Epithelial cell of proximal tubule (primary cell): ENCODE measurements around the gene LRMDA. TPM values are rescaled to one million over a fixed set of nuclear protein-coding genes. Genes with fewer than 3 reads are reported as not detected.

Experiments used
- DNase-seq: peaks from one replicate; pipeline ENCODE4 v3.0.0-alpha.2; 2011; ENCODE audit warnings: low read depth
- H3K4me3 ChIP-seq: 2 replicates; pipeline ENCODE4 v1.5.1; 2011; ENCODE audit warnings: low read depth, mild to moderate bottlenecking, low read length
- total RNA-seq: library from RNA; depleted of rRNA; stranded (reverse); fragments of >200 nt; gene quantifications from 2 replicates; pipeline ENCODE4 v1.2.3, GENCODE V29; 2015
- TF ChIP-seq, protein P1 (sequence below): conservative IDR thresholded peaks from 2 replicates; pipeline ENCODE4 v1.5.1; 2012; ENCODE audit warnings: low read depth, mild to moderate bottlenecking, low read length

The LRMDA gene
- total RNA-seq, 1 donor from 2014 or later = 0.75 TPM

DNA sequence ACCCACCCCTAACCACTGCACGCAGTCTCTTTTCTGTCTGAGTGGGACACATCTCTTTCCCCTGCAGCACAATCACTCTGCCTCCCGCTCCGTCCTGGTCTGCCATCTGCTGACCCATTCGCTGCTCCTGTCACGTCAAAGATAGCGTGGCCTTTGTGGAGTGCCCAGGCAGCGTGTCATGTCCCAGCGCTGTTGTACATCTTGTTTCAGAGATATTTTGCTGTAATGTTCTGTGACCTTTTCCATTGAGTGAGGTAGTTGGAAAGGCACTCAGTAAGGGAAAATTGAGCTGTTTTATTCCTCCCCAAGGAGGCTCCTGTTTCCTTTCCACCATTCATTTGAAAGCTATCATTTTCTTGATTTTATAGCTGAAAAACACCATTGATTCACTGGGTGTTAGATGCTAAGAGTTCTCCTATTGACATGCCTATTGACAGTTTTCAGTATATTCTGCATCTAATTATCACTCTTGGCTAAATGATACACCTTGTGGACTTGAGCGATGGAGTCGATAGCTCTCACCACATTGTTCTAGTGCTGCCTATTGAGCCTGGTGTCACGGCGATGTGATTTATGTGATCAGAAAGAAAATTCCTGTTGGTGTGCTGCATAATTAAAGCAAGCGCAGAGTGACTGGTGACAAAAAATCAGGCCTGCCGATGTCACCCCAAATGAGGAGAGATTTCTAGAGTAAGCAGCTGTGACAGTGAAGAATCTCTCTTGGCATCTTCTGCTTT, 372.6 kb downstream of the LRMDA start:
- TF ChIP-seq, protein P1, sequence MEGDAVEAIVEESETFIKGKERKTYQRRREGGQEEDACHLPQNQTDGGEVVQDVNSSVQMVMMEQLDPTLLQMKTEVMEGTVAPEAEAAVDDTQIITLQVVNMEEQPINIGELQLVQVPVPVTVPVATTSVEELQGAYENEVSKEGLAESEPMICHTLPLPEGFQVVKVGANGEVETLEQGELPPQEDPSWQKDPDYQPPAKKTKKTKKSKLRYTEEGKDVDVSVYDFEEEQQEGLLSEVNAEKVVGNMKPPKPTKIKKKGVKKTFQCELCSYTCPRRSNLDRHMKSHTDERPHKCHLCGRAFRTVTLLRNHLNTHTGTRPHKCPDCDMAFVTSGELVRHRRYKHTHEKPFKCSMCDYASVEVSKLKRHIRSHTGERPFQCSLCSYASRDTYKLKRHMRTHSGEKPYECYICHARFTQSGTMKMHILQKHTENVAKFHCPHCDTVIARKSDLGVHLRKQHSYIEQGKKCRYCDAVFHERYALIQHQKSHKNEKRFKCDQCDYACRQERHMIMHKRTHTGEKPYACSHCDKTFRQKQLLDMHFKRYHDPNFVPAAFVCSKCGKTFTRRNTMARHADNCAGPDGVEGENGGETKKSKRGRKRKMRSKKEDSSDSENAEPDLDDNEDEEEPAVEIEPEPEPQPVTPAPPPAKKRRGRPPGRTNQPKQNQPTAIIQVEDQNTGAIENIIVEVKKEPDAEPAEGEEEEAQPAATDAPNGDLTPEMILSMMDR = no peak
- no peak overlapping the region for H3K4me3 ChIP-seq
- DNase-seq = no peak

DNA sequence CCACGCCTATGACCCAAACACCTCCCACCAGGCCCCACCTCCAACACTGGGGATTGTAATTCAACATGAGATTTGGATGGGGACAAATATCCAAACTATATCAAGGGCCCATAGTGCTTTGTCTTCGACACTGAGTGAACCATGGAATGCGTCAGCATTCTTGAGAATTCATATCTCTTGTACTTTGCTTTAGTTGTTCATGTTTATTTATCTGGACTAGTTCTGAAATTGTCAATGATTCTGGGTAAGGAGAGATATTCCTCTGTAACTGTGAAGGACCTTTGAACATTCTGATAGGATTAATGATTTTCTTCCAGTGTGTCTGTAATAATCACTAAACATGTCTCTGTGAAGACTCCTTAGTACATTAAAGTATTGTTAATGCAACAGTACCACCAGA, 374.8 kb downstream of the LRMDA start:
- no peak overlapping the region for H3K4me3 ChIP-seq
- TF ChIP-seq, protein P1 = no peak
- DNase-seq = no peak

DNA sequence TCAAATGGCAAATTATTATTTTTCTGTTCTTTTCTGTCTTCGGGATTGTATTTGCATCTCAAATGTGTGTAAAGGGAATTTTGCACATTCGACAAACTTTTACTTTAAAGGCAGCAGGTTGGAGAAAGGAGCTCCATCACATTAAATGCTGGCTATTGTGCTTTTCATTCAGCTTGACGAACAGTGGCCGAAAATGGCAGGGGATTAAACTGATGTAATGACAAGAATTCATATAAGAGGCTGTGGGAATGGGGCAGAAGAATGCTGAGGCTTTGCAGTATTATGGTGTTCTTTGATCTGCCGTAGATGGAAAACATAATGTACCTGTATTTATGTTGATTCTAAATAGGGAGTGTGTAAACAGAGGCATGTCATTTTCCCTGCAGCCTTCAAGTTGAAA, 376.0 kb downstream of the LRMDA start:
- H3K4me3 ChIP-seq = no peak overlapping the region
- TF ChIP-seq, protein P1 = no peak
- DNase-seq = no peak

DNA sequence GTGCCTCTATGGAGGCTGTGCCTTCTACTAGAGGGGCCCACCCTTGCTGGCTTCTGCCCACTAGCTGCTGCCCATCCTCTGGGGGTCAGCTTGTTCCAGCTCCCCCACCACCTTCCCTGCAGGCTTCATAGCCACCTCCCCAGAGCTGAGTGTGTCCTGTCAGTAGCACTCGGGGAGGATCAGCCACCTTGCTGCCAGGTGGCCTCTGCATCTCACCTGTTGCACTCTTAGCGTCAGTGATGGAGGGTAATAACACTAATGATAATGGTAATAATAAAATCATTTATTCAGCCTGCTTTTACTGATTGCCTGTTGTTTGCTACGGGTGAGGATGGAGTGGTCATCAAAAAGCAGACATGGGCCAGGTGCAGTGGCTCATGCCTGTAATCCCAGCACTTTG, 377.6 kb downstream of the LRMDA start:
- no peak for DNase-seq
- TF ChIP-seq, protein P1 = no peak
- no peak overlapping the region for H3K4me3 ChIP-seq

DNA sequence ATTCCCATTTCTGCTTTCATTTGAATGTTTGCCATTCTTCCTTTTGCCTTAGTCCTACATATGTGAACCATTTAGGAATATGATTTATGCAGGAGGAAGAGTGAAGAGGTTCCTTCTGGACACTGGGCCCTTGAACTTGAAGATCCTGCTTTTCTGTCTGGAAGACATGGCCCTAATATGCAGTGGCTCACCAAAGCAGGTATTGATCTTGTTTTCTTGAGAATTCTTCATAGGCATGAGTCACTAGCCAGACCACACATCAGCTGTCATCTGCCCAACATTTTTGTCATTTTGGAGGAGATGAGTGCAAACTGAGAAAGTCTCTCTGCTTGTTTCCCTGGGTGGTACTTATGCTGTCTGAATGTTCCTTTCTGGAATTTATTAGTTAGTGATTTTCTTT, 382.6 kb downstream of the LRMDA start:
- no peak overlapping the region for H3K4me3 ChIP-seq
- no peak for DNase-seq
- TF ChIP-seq, protein P1 = no peak

DNA sequence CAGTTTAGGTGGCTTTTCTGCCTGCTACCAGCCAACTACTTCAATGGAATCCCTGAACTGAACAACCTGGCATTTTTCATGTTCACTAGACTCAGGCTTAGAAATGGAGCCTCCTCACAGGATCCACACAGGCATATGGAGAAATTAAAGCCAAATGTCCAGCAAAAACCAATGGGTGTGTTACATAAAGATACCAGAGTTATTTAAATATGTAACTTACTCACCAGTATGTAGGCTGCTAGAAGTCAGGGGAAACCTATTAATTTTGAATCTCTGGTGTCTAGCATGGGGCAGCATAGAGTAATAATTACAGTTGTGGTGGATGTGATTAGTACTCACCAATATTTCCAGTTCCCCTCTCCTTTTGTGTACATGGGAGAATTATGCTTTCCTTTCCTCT, 383.6 kb downstream of the LRMDA start:
- no peak overlapping the region for H3K4me3 ChIP-seq
- TF ChIP-seq, protein P1 = no peak
- DNase-seq = no peak

DNA sequence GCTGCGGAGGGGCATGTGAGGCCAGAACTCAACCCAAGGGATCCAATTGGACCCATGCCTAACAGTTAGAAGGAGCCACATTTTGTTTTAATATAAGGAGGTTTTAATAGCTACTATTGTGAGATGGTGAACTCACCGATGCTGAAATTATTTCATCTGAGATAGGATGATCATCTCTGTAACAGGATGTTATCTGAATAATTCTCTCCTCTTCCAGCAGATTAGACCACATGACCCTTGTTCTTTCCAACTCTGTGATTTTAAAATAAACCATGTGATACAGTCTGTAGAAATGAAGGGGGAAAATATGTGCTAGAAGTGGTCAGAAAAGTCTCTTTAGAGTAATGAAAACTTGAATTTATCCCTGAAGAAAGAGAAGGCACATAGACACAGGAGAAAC, 385.8 kb downstream of the LRMDA start:
- no peak for DNase-seq
- TF ChIP-seq, protein P1 = no peak

More for the DNA sequence above, 385.8 kb downstream of the LRMDA start:
- no peak overlapping the region for H3K4me3 ChIP-seq
